Measurements from ENCODE around the gene APRT. TPM values are rescaled to one million over a fixed set of nuclear protein-coding genes. Genes with fewer than 3 reads are reported as not detected.

The APRT gene
- total RNA-seq, 4 donors from 2014 or later = 74.8 to 135 (median 101) TPM

- no peak for TF ChIP-seq CTCF (IDR thresholded peaks at IDR 0.05; ENCODE audit: low read depth)
These were observed 8.8 kb upstream of the APRT start for GRCh38 chr16:88820385-88821025.

GRCh38 chr16:88819126-88819525 lies 7.4 kb upstream of the APRT start:
- TF ChIP-seq CTCF (IDR thresholded peaks at IDR 0.05; ENCODE audit: low read depth) = no peak

- no peak for TF ChIP-seq CTCF (IDR thresholded peaks at IDR 0.05; ENCODE audit: low read depth)
These were observed 6.8 kb upstream of the APRT start for GRCh38 chr16:88818575-88818874.

- no peak for TF ChIP-seq CTCF (IDR thresholded peaks at IDR 0.05; ENCODE audit: low read depth)
These were observed 6.3 kb upstream of the APRT start for GRCh38 chr16:88817785-88818574.

- TF ChIP-seq CTCF (IDR thresholded peaks at IDR 0.05; ENCODE audit: low read depth) = no peak
These were observed 5.2 kb upstream of the APRT start for GRCh38 chr16:88816736-88817535.

GRCh38 chr16:88815901-88816589 lies 4.3 kb upstream of the APRT start:
- no peak for TF ChIP-seq CTCF (IDR thresholded peaks at IDR 0.05; ENCODE audit: low read depth)

Data from subcutaneous adipose tissue (tissue), 4 donors.